Parathyroid adenoma (tissue), 2 donors: ENCODE measurements around the gene IGF2BP3.

Source experiments
- H2AFZ ChIP-seq: fragments of 300-600 bp; sonication (generic); one replicate; pipeline ENCODE4 v1.7.0; 2017; ENCODE audit warnings: antibody characterized with exemption, mild to moderate bottlenecking
- H3K27ac ChIP-seq: fragments of 300-600 bp; sonication (generic); one replicate; pipeline ENCODE4 v1.7.0; 2017
- H3K27me3 ChIP-seq: fragments of 300-600 bp; sonication (generic); one replicate; pipeline ENCODE4 v1.7.0; 2017; ENCODE audit warnings: low read length; ENCODE audit not compliant: control insufficient read depth, insufficient read depth
- H3K36me3 ChIP-seq: fragments of 300-600 bp; sonication (generic); one replicate; pipeline ENCODE4 v1.7.0; 2017; ENCODE audit warnings: low read length; ENCODE audit not compliant: control insufficient read depth, insufficient read depth
- H3K4me1 ChIP-seq: fragments of 300-600 bp; sonication (generic); one replicate; pipeline ENCODE4 v1.7.0; 2017; ENCODE audit warnings: control low read depth
- H3K4me2 ChIP-seq: fragments of 300-600 bp; sonication (generic); one replicate; pipeline ENCODE4 v1.7.0; 2017; ENCODE audit warnings: low read length
- H3K4me3 ChIP-seq: fragments of 300-600 bp; sonication (generic); one replicate; pipeline ENCODE4 v1.7.0; 2017; ENCODE audit warnings: low read depth, low read length
- H3K79me2 ChIP-seq: fragments of 300-600 bp; sonication (generic); one replicate; pipeline ENCODE4 v1.7.0; 2017; ENCODE audit warnings: control low read depth
- H3K9ac ChIP-seq: fragments of 300-600 bp; sonication (generic); one replicate; pipeline ENCODE4 v1.7.0; 2017; ENCODE audit warnings: mild to moderate bottlenecking
- H3K9me3 ChIP-seq: fragments of 300-600 bp; sonication (generic); one replicate; pipeline ENCODE4 v1.7.0; 2017; ENCODE audit warnings: low read length; ENCODE audit not compliant: control insufficient read depth
- CTCF ChIP-seq: fragments of 300-600 bp; sonication (generic); IDR thresholded peaks from one replicate; pipeline ENCODE4 v1.7.0; 2017; ENCODE audit warnings: antibody characterized with exemption, mild to moderate bottlenecking
- donor health status: primary hyperparathyroidism.

Gene IGF2BP3

GRCh38 chr7:23295401-23295697 lies 174.9 kb downstream of the IGF2BP3 start:
- no peak overlapping the region for H2AFZ ChIP-seq
- H3K9me3 ChIP-seq, result no peaks in the 10 kb centered on the region
- H3K27ac ChIP-seq, result no peak overlapping the region
- H3K27me3 ChIP-seq, result no peaks in the 10 kb centered on the region
- no peaks in the 10 kb centered on the region for H3K36me3 ChIP-seq
- H3K4me2 ChIP-seq, result no peak overlapping the region
- no peak overlapping the region for H3K4me3 ChIP-seq
- no peaks in the 10 kb centered on the region for H3K4me1 ChIP-seq
- H3K79me2 ChIP-seq, result peaks cover 11% of the 10 kb centered on the region
- TF ChIP-seq CTCF, result no peak
- no peak overlapping the region for H3K9ac ChIP-seq

GRCh38 chr7:23294549-23295400 lies 175.5 kb downstream of the IGF2BP3 start:
- no peak for TF ChIP-seq CTCF
- no peak overlapping the region for H3K4me2 ChIP-seq
- H3K27ac ChIP-seq, result no peak overlapping the region
- no peak overlapping the region for H3K4me3 ChIP-seq
- no peak overlapping the region for H3K9ac ChIP-seq
- peaks cover 10% of the 10 kb centered on the region for H3K79me2 ChIP-seq
- no peaks in the 10 kb centered on the region for H3K36me3 ChIP-seq
- H3K9me3 ChIP-seq, result no peaks in the 10 kb centered on the region
- H3K4me1 ChIP-seq, result no peaks in the 10 kb centered on the region
- no peak overlapping the region for H2AFZ ChIP-seq
- no peaks in the 10 kb centered on the region for H3K27me3 ChIP-seq

GRCh38 chr7:23293500-23294073 lies 176.7 kb downstream of the IGF2BP3 start:
- Histone ChIP-seq H3K9ac (no peak overlapping the region), H3K79me2 (peaks cover under 1% of the 10 kb centered on the region), H2AFZ (no peak overlapping the region), H3K4me3 (no peak overlapping the region), H3K36me3 (no peaks in the 10 kb centered on the region), H3K27me3 (no peaks in the 10 kb centered on the region), H3K4me2 (no peak overlapping the region), H3K27ac (no peak overlapping the region), H3K9me3 (no peaks in the 10 kb centered on the region), H3K4me1 (no peaks in the 10 kb centered on the region)
- TF ChIP-seq CTCF, result no peak

- H2AFZ ChIP-seq, result no peak overlapping the region
Observed at GRCh38 chr7:23292623-23293022, 177.7 kb downstream of the IGF2BP3 start.

More at GRCh38 chr7:23292623-23293022, 177.7 kb downstream of the IGF2BP3 start:
- H3K4me2 ChIP-seq, result no peak overlapping the region
- no peaks in the 10 kb centered on the region for H3K4me1 ChIP-seq
- H3K79me2 ChIP-seq, result no peaks in the 10 kb centered on the region
- H3K27ac ChIP-seq, result no peak overlapping the region
- no peaks in the 10 kb centered on the region for H3K27me3 ChIP-seq
- no peak overlapping the region for H3K9ac ChIP-seq
- H3K36me3 ChIP-seq, result no peaks in the 10 kb centered on the region
- no peak for TF ChIP-seq CTCF
- no peak overlapping the region for H3K4me3 ChIP-seq
- no peaks in the 10 kb centered on the region for H3K9me3 ChIP-seq
